ENCODE measurements around the gene PUM2.
"Not testable (repeated sequence)": the region's sequence is repeated elsewhere in the genome, so short reads cannot be mapped to it uniquely, and the experiment has no call there.

- not testable (repeated sequence) for TF ChIP-seq CTCF (optimal IDR thresholded peaks at IDR 0.05 in 1 of 3, IDR thresholded peaks at IDR 0.05 in 1 of 3, conservative IDR thresholded peaks at IDR 0.05 in 1 of 3; ENCODE audit: extremely low read depth in 1 of 3, insufficient read depth in 2 of 3, low read length in 3 of 3); EZH2 (IDR thresholded peaks at IDR 0.05; ENCODE audit: low read length)
Measured at GRCh38 chr2:20243637-20244036, 107.0 kb downstream of the PUM2 start.
